Uterine smooth muscle cell (primary cell): ENCODE results near the gene MON1B. TPM values are rescaled to one million over a fixed set of nuclear protein-coding genes. Genes with fewer than 3 reads are reported as not detected.

Source experiments
- total RNA-seq: library from RNA; depleted of rRNA; stranded (reverse); fragments of >200 nt; gene quantifications from 2 replicates; pipeline ENCODE4 v1.2.3, GENCODE V29; 2014

Gene MON1B
- 7.6 and 10.2 TPM in 2 replicates for total RNA-seq

DNA sequence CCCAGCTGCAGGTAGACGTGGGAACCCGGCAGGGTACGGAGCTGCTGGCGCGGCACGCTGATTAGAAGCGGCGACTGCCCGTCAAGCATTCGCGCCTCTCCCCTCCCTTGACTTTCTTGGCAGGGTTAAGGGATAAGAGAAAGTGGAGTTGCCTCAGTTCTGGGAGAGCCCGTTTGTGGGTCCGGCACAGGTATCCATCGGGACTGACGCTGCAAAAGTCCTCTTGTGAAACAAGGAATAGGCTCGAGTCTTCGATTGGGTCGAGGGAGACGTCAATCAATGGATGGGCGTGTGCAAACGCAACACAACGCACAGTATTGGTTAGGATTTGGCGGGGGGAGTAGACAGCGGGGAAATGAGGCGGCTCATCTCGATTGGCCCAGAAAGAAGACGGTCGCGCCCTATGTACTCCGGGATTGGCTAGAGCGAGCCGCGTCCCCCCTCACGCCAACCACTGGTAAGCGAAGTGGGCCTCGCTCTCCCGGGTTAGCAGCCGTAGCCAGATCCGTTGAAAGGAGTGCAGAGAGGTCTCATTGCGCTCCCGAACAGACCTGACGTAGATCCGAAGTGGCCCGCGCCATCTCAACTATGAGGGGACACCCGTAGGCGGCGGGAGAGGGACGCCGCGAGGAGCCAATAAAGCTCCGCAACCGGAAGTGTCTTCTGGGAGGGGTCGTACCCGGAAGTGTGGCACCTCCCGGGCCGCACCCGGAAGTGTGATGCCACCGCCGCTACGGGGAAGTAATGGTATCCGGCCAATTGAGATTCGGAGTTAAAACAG, at the start of gene MON1B:
Gene MON1B (plus strand): TSS at position 713 of the 781 bp plus-strand sequence. CDS start 296 bp downstream, outside the sequence.

DNA sequence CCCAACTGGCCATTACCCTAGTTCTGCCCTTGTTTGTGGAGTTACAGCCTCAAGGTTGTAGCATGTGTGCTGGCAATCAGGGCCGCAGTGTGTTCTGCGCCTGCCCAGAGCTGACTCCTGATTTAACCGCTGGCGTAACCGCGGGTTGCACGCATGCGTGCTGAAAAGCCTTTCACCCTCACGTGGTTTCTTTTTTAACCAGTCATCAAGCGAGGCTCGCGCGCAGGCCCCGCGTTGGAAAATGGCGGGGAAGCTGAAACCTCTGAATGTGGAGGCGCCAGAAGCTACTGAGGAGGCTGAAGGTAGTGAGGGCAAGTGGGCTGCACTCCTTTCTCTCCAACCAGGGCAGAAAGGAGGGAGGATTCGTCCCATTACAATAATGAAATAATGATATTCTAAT, 8.2 kb downstream of the MON1B start, which contains the start of gene SYCE1L:
Gene SYCE1L (plus strand): TSS at position 198 of the 400 bp plus-strand sequence. CDS start 44 bp downstream, at position 242.

Other genes starting within 250 kb of the MON1B start
- gene SYCE1L, start 8.2 kb downstream of the MON1B start, total RNA-seq = not detected in 2 replicates
- under 0.01 and 0.33 TPM in 2 replicates for gene ADAMTS18, start 243.8 kb downstream of the MON1B start, total RNA-seq